HEK293 (cell line): Measurements from ENCODE around the gene LTBP1.
A peak's percentile ranks its signal among the peaks of the same experiment; 100 is the strongest.

Experiments used
- CTCF ChIA-PET: fragments of 350-600 bp; formaldehyde crosslinking; extraction: SDS; loops from one replicate; lab custom pipeline; 2021; ENCODE audit warnings: antibody characterized with exemption; lab: Yijun Ruan, JAX
- POLR2A ChIA-PET: fragments of 300-600 bp; formaldehyde crosslinking; extraction: SDS; loops from one replicate; lab custom pipeline; 2020; ENCODE audit warnings: antibody characterized with exemption, inconsistent platforms; lab: Yijun Ruan, JAX
- H3K27ac ChIP-seq: fragments of 200-500 bp; sonication (Bioruptor generic); 2 replicates; pipeline ENCODE4 v1.5.1; 2014; ENCODE audit warnings: low read depth, low read length, control low read depth, inconsistent platforms; ENCODE audit errors: extremely low read depth
- H3K36me3 ChIP-seq, 2 experiments: fragments of 200-500 bp in 1 of 2; sonication (Bioruptor generic) in 1 of 2; 1 replicate in 1 of 2; 2 replicates in 1 of 2; pipeline ENCODE4 v1.5.1; 2014 to 2017; ENCODE audit warnings: inconsistent platforms in 2 of 2, low read length in 2 of 2; ENCODE audit not compliant: control insufficient read depth in 2 of 2, insufficient read depth in 1 of 2
- H3K4me1 ChIP-seq: fragments of 200-500 bp; sonication (Bioruptor generic); 2 replicates; pipeline ENCODE4 v1.5.1; 2014; ENCODE audit warnings: mild to moderate bottlenecking, low read length, inconsistent platforms; ENCODE audit not compliant: control insufficient read depth, insufficient read depth
- H3K4me3 ChIP-seq: 2 replicates; pipeline ENCODE4 v1.5.1; 2011; ENCODE audit warnings: low read depth, mild to moderate bottlenecking, control low read depth, low read length, moderate library complexity
- H3K9me3 ChIP-seq: fragments of 200-500 bp; sonication (Bioruptor generic); 2 replicates; pipeline ENCODE4 v1.5.1; 2014; ENCODE audit warnings: low read depth, low read length, inconsistent platforms; ENCODE audit not compliant: control insufficient read depth, insufficient read depth
- FEZF1 ChIP-seq: fragments of 450-650 bp; formaldehyde crosslinking; IDR thresholded peaks from 2 replicates; pipeline ENCODE4 v1.5.1; 2016; ENCODE audit warnings: missing biosample characterization, missing genetic modification characterization
- PRDM1 ChIP-seq: fragments of 450-650 bp; formaldehyde crosslinking; IDR thresholded peaks from 2 replicates; pipeline ENCODE4; 2016; ENCODE audit warnings: missing biosample characterization, missing genetic modification characterization
- PRDM6 ChIP-seq: fragments of 450-650 bp; formaldehyde crosslinking; IDR thresholded peaks from 2 replicates; pipeline ENCODE4 v1.5.1; 2017; ENCODE audit warnings: missing biosample characterization, missing genetic modification characterization
- ZBTB48 ChIP-seq: fragments of 450-650 bp; formaldehyde crosslinking; IDR thresholded peaks from 2 replicates; pipeline ENCODE4 v1.5.1; 2016; ENCODE audit warnings: missing biosample characterization, missing genetic modification characterization
- ZNF2 ChIP-seq: fragments of 450-650 bp; formaldehyde crosslinking; IDR thresholded peaks from 2 replicates; pipeline ENCODE4 v1.5.1; 2016; ENCODE audit warnings: missing biosample characterization, missing genetic modification characterization
- ZNF280D ChIP-seq: fragments of 450-650 bp; formaldehyde crosslinking; IDR thresholded peaks from 2 replicates; pipeline ENCODE4 v1.5.1; 2016; ENCODE audit warnings: missing biosample characterization, missing genetic modification characterization
- ZNF366 ChIP-seq: fragments of 450-650 bp; formaldehyde crosslinking; conservative IDR thresholded peaks from 2 replicates; pipeline ENCODE4 v1.5.1; 2016; ENCODE audit warnings: missing biosample characterization, missing genetic modification characterization
- ZNF571 ChIP-seq: fragments of 450-650 bp; formaldehyde crosslinking; IDR thresholded peaks from 2 replicates; pipeline ENCODE4 v1.5.0; 2017; ENCODE audit warnings: missing biosample characterization, missing genetic modification characterization
- ZNF580 ChIP-seq: fragments of 450-650 bp; formaldehyde crosslinking; IDR thresholded peaks from 2 replicates; pipeline ENCODE4 v1.5.1; 2016; ENCODE audit warnings: missing biosample characterization, missing genetic modification characterization
- ZSCAN5A ChIP-seq: fragments of 450-650 bp; formaldehyde crosslinking; IDR thresholded peaks from 2 replicates; pipeline ENCODE4 v1.5.1; 2016; ENCODE audit warnings: missing biosample characterization, missing genetic modification characterization
- TF ChIP-seq, protein P1 (sequence below): IDR thresholded peaks from 2 replicates; pipeline ENCODE4 v1.6.1; 2011; ENCODE audit warnings: mild to moderate bottlenecking, low read depth, low read length, borderline replicate concordance
- TF ChIP-seq, protein P2 (sequence below): fragments of 450-650 bp; formaldehyde crosslinking; IDR thresholded peaks from 2 replicates; pipeline ENCODE4 v1.5.1; 2016; ENCODE audit warnings: missing biosample characterization, missing genetic modification characterization
- TF ChIP-seq, protein P3 (sequence below): fragments of 450-650 bp; formaldehyde crosslinking; IDR thresholded peaks from 2 replicates; pipeline ENCODE4 v1.5.1; 2016; ENCODE audit warnings: missing biosample characterization, missing genetic modification characterization, borderline replicate concordance

The LTBP1 gene

GRCh38 chr2:33134086-33134771 is 187.5 kb downstream of the LTBP1 start (continued):
- TF ChIP-seq, protein P1, sequence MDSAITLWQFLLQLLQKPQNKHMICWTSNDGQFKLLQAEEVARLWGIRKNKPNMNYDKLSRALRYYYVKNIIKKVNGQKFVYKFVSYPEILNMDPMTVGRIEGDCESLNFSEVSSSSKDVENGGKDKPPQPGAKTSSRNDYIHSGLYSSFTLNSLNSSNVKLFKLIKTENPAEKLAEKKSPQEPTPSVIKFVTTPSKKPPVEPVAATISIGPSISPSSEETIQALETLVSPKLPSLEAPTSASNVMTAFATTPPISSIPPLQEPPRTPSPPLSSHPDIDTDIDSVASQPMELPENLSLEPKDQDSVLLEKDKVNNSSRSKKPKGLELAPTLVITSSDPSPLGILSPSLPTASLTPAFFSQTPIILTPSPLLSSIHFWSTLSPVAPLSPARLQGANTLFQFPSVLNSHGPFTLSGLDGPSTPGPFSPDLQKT = no peak
- TF ChIP-seq ZNF2 (tag by site-specific recombination) (peak; percentile 65), ZSCAN5A (tag by site-specific recombination) (no peak), ZNF280D (tag by site-specific recombination) (no peak), ZNF571 (tag by site-specific recombination) (no peak), FEZF1 (peak; percentile 99)
- TF ChIP-seq, protein P2, sequence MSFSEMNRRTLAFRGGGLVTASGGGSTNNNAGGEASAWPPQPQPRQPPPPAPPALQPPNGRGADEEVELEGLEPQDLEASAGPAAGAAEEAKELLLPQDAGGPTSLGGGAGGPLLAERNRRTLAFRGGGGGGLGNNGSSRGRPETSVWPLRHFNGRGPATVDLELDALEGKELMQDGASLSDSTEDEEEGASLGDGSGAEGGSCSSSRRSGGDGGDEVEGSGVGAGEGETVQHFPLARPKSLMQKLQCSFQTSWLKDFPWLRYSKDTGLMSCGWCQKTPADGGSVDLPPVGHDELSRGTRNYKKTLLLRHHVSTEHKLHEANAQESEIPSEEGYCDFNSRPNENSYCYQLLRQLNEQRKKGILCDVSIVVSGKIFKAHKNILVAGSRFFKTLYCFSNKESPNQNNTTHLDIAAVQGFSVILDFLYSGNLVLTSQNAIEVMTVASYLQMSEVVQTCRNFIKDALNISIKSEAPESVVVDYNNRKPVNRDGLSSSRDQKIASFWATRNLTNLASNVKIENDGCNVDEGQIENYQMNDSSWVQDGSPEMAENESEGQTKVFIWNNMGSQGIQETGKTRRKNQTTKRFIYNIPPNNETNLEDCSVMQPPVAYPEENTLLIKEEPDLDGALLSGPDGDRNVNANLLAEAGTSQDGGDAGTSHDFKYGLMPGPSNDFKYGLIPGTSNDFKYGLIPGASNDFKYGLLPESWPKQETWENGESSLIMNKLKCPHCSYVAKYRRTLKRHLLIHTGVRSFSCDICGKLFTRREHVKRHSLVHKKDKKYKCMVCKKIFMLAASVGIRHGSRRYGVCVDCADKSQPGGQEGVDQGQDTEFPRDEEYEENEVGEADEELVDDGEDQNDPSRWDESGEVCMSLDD (tag by site-specific recombination) = no peak

DNA sequence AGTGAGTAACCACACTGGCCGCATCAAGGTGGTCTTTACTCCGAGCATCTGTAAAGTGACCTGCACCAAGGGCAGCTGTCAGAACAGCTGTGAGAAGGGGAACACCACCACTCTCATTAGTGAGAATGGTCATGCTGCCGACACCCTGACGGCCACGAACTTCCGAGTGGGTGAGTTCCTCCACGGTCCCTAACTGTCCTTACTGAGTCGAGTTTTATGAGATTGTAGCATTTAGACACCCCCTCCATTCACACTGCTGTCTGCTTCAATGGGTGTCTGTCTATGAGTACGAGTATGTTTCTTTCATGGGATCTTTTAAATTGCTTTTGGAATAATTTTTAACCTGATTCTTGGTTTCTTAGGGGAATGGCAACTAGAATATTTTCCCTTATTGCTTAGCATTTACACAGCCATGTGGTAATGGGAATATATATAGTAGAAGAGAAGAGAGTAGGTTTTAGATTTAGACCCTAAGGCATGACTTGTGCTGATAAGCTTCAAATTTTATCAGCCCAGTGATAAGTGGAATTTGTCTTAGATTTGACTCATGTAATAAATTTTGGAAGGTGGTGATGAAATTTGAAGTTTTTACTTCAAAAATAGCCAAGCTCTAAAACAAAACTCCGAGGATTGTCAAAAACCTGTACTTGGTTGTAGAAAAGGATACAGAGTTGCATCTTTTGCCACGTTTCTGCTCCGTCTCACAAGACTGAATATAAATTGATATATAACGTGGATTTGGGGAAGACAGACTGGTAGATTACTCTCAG is 188.2 kb downstream of the LTBP1 start:
- H3K4me1 ChIP-seq = peaks cover 19% of the 10 kb centered on the region
- CTCF ChIA-PET = interaction anchor here (0.9 to 1.4 kb wide), 3 partner anchors 15 to 237 kb away, joined by 3 to 9 read pairs (median 5); no protein-coding TSS in a partner anchor
- no peaks in the 10 kb centered on the region for H3K9me3 ChIP-seq
- POLR2A ChIA-PET = no interaction called here
- H3K36me3 ChIP-seq = no peaks in the 10 kb centered on the region
- TF ChIP-seq, protein P3, sequence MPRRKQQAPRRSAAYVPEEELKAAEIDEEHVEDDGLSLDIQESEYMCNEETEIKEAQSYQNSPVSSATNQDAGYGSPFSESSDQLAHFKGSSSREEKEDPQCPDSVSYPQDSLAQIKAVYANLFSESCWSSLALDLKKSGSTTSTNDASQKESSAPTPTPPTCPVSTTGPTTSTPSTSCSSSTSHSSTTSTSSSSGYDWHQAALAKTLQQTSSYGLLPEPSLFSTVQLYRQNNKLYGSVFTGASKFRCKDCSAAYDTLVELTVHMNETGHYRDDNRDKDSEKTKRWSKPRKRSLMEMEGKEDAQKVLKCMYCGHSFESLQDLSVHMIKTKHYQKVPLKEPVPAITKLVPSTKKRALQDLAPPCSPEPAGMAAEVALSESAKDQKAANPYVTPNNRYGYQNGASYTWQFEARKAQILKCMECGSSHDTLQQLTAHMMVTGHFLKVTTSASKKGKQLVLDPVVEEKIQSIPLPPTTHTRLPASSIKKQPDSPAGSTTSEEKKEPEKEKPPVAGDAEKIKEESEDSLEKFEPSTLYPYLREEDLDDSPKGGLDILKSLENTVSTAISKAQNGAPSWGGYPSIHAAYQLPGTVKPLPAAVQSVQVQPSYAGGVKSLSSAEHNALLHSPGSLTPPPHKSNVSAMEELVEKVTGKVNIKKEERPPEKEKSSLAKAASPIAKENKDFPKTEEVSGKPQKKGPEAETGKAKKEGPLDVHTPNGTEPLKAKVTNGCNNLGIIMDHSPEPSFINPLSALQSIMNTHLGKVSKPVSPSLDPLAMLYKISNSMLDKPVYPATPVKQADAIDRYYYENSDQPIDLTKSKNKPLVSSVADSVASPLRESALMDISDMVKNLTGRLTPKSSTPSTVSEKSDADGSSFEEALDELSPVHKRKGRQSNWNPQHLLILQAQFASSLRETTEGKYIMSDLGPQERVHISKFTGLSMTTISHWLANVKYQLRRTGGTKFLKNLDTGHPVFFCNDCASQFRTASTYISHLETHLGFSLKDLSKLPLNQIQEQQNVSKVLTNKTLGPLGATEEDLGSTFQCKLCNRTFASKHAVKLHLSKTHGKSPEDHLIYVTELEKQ (tag by site-specific recombination) = no peak
- TF ChIP-seq PRDM1 (tag by site-specific recombination) (peak; percentile 74), ZBTB48 (peak; percentile 99), ZNF580 (tag by site-specific recombination) (no peak), PRDM6 (tag by site-specific recombination) (no peak), ZNF366 (tag by site-specific recombination) (0 out of 2 replicates have a peak, but pooled peaks have one; percentile 4)
- H3K27ac ChIP-seq = peak overlapping the region; percentile 69
- H3K4me3 ChIP-seq = peak overlapping the region; percentile 21
